Stimulated activated effector memory CD8-positive, alpha-beta T cell treated with anti-CD3 and anti-CD28 coated beads, Interleukin-12 subunit alpha, Interleukin-12 subunit beta, amount 100 ng/mL, for 72 hours (primary cell): ENCODE measurements around the gene CST7.

ENCODE experiments used
- ATAC-seq: fragments of 150-1000 bp; cut with Tn5 transposase; 2 replicates; pipeline ENCODE4 v1.10.0; 2021
- DNase-seq, 2 donors: peaks; one replicate each; pipeline ENCODE4 v3.0.0; 2021 to 2022; ENCODE audit warnings: low spot score in 2 of 2
- H3K27ac Mint-ChIP-seq: one replicate; pipeline ENCODE4 v1.8.0; 2022; ENCODE audit warnings: mild to moderate bottlenecking, mixed read lengths
- H3K36me3 Mint-ChIP-seq: one replicate; pipeline ENCODE4 v1.8.0; 2022; ENCODE audit warnings: mild to moderate bottlenecking, mixed read lengths
- H3K4me1 Mint-ChIP-seq: one replicate; pipeline ENCODE4 v1.8.0; 2022; ENCODE audit warnings: mixed read lengths
- H3K4me3 Mint-ChIP-seq: one replicate; pipeline ENCODE4 v1.8.0; 2022; ENCODE audit warnings: mild to moderate bottlenecking, mixed read lengths
- H3K9me3 Mint-ChIP-seq: one replicate; pipeline ENCODE4 v1.8.0; 2022; ENCODE audit warnings: mixed read lengths

The CST7 gene, protein sequence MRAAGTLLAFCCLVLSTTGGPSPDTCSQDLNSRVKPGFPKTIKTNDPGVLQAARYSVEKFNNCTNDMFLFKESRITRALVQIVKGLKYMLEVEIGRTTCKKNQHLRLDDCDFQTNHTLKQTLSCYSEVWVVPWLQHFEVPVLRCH

DNA sequence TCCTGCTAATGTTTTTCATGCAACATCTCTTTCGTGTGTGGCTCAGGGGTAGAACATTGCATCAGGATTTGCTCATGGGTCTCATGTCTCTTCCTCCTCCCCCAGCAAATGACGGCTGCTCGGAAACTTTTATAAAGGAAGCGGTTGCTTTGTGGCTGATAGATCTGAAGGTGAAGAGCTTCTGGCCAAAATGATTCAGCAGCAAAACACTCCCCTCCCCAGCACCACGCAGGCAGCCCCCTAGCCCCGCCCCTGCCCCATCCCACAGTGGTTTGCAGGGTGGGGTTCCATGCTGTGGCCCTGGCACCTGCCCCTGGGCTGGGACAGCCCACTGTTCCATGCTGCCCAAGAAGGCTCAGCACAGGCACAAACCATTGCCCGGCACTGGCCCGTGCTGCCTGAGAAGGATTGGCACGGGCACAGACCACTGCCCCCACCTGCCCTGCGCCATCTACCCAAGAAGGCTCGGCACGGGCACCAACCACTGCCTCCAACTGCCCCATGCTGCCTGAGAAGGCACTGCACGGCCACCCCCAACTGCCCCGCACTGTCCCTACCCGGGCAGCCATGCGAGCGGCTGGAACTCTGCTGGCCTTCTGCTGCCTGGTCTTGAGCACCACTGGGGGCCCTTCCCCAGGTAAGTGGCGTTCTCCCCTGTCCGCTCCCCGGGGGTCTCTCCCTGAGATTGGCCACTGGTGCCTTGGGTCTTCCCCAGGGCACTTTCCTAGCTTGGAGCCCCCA, at the start of gene CST7:
Gene CST7, plus strand, starts transcription at position 331 of the 741 bp plus-strand sequence. Its CDS starts 237 bp downstream, at position 568.
- Mint-ChIP-seq H3K27ac (peak within 1 kb of the TSS; percentile 98), H3K4me1 (peaks cover 79% of the 10 kb centered on the region), H3K9me3 (peaks cover 10% of the 10 kb centered on the region), H3K4me3 (peak within 1 kb of the TSS; percentile 99), H3K36me3 (peaks cover 66% of the 10 kb centered on the region)
- DNase-seq = peak; percentile 64 to 90
- peak; percentile 90 for ATAC-seq

DNA sequence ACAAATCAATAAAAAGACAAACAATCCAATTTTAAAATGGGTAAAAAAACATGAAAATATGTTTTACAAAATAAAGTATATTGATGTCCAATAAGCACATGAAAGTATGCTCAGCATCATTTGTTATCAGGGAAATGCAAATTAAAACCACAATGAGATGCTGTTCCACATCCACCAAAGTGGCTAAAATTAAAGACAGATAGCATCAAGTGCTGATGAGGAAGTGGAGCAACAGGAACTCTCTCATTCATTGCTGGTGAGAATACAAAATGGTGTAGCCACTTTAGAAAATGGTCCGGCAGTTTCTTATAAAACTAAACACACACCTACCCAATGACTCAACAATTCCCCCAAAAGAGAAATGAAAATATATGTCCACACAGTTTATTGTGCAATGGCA, 42.3 kb upstream of the CST7 start:
- Mint-ChIP-seq H3K4me3 (no peak overlapping the region), H3K4me1 (no peaks in the 10 kb centered on the region), H3K36me3 (no peaks in the 10 kb centered on the region), H3K9me3 (peaks cover 3% of the 10 kb centered on the region), H3K27ac (no peak overlapping the region)
- ATAC-seq (no peak), DNase-seq (no peak)

DNA sequence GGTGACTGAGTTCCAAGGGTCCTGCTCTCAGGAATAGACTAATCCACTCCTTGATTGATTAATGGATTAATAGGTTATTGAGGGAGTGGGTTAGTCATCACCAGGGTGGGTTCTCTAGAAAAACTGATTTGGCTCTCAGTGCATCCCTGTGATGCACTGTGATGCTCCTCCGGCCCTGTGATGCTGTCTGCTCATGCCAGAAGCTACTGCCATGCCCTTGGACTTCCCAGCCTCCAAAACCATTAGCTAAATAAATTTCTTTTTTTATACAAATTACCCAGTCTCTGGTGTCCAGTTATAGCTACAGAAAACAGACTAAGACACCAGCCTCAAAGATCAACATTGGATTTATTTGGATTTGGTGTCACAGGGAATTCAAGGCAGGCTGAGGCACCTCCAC, 40.4 kb upstream of the CST7 start:
- Mint-ChIP-seq H3K27ac (no peak overlapping the region), H3K4me3 (no peak overlapping the region), H3K9me3 (peaks cover 3% of the 10 kb centered on the region), H3K36me3 (no peaks in the 10 kb centered on the region), H3K4me1 (no peaks in the 10 kb centered on the region)
- ATAC-seq (no peak), DNase-seq (no peak)

DNA sequence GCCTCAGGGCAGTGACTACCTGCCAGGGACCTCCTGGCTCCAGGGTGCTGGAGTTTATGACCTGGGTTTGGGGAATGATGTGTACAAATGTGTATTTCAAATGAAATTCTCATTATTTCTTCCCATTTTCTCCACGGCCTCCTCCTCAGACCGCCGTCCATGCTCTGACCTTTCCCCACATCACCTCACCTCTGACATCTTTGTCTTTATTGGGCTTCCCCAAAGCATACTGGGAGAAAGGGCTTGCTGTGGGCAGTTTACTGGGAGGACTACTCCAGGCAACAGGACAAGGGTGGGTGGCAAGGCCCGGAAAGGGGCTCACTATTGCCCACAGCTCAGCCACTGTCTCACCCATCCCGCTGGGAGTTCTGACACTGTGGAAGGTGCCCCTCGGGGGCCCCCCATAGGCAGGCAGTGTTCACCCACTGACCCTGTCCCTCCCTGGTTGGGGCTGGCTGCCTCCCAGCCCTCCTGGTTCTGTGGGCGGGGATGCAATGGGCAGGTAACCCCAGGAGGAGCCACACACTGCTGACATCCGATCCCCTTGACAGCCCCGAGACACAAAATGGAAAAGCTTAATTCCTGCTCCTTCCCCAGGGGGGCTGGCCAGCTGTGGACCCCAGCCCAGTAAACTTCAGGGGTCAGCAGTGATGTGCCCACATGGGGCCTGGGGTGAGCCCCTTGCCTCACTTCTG, 39.8 kb upstream of the CST7 start:
- Mint-ChIP-seq H3K36me3 (no peaks in the 10 kb centered on the region), H3K27ac (no peak overlapping the region), H3K4me3 (no peak overlapping the region), H3K9me3 (peaks cover 3% of the 10 kb centered on the region), H3K4me1 (no peaks in the 10 kb centered on the region)
- ATAC-seq = no peak
- DNase-seq = no peak

DNA sequence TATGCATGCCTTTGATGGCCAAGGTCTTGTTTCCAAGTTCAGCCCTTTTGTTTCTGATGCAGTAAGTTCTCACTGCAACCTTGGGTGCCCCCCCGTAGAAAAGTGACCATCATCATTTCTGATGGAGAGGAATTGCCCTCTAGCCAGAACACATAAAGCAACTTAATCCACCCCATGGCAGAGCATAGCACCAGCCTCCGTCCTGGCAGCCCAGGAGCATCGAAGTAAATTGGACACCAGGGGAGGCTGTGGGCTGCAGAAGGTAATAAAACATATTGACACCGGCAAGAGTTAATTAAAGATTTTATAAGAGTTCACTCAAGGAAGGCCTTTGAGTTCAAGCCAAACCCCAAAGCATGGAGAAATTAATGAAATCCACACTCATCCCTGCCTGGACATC, 39.2 kb upstream of the CST7 start:
- Mint-ChIP-seq H3K36me3 (no peaks in the 10 kb centered on the region), H3K4me3 (no peak overlapping the region), H3K4me1 (no peaks in the 10 kb centered on the region), H3K9me3 (peaks cover 3% of the 10 kb centered on the region), H3K27ac (no peak overlapping the region)
- DNase-seq (no peak), ATAC-seq (no peak)

DNA sequence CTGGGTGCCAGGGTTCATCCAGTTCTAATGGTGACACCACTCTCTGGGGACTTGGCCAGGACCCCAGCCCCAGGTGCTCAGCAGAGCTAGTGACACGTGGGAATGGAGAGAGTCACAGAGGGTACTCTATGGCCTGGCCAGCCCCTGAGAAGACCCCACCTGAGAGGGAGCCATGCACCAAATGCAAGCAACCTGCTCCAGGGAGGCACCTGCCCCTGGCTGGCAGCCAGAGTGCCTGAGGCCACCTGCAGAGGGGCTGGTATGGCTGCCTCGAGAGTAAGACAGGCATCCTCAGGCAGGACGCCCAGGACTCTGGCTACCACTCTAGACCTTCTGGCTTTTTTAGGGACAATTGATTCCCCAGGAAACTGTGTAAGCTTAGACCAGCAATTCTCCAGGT, 38.6 kb upstream of the CST7 start:
- no peaks in the 10 kb centered on the region for H3K36me3 Mint-ChIP-seq
- ATAC-seq = no peak
- H3K27ac Mint-ChIP-seq = no peak overlapping the region
- no peaks in the 10 kb centered on the region for H3K4me1 Mint-ChIP-seq
- DNase-seq = peak in 1 of 2 donors; percentile 40
- H3K4me3 Mint-ChIP-seq = no peak overlapping the region
- H3K9me3 Mint-ChIP-seq = peaks cover 3% of the 10 kb centered on the region

DNA sequence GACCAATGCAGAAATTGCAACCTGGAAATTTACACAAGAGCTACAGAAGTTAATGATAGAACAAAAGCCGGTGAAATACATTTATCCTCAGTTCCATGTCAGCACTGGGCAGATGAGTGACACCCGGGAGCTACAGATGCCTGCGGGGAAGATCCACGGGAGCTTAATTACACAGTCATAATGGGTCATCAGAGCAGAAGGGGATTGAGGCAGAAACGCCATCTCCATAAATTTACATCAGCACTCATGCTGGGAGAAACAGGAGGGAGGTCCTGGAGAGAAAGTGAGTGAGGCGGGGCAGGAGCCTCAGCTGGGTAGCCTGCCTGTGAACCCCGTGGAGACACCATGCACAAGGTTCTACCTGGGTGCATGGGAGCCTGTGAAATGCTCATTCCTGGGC, 37.6 kb upstream of the CST7 start:
- no peak overlapping the region for H3K27ac Mint-ChIP-seq
- DNase-seq = no peak
- H3K4me1 Mint-ChIP-seq = no peaks in the 10 kb centered on the region
- H3K36me3 Mint-ChIP-seq = no peaks in the 10 kb centered on the region
- H3K9me3 Mint-ChIP-seq = peaks cover 3% of the 10 kb centered on the region
- no peak overlapping the region for H3K4me3 Mint-ChIP-seq
- ATAC-seq = no peak

DNA sequence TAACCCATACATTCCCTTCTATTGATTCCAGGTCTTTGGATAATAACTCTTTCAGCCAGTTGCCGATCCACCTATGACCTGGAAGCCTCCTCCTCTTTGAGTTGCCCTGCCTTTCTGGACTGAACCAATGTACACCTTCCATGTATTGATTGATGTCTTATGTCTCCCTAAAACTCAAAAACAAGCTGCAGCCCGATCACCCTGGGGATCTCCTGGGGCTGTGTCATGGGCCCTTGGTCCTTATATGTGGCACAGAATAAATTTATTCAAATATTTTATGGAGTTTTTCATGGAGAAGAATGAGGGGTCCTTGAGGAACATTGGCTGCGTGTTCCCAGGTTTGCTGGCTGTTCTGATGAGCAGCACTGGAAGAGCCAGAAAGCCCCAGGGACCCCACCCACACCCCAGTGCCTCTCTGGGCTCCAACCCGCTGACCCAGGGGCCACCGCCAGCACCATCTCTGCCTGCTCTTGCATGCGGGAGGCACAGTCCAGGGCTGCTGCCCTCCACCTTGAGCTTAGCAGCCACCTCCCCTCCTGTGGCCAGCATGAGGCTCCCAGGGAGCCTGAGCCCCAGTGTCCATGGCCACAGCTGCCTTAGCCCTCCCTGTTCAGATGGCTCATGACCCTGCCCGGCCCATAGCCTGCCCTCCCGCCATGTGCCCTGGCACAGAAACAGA, 36.5 kb upstream of the CST7 start:
- no peaks in the 10 kb centered on the region for H3K36me3 Mint-ChIP-seq
- peaks cover 3% of the 10 kb centered on the region for H3K9me3 Mint-ChIP-seq
- ATAC-seq (no peak), DNase-seq (no peak)
- H3K4me3 Mint-ChIP-seq = no peak overlapping the region
- no peak overlapping the region for H3K27ac Mint-ChIP-seq
- peaks cover 6% of the 10 kb centered on the region for H3K4me1 Mint-ChIP-seq

DNA sequence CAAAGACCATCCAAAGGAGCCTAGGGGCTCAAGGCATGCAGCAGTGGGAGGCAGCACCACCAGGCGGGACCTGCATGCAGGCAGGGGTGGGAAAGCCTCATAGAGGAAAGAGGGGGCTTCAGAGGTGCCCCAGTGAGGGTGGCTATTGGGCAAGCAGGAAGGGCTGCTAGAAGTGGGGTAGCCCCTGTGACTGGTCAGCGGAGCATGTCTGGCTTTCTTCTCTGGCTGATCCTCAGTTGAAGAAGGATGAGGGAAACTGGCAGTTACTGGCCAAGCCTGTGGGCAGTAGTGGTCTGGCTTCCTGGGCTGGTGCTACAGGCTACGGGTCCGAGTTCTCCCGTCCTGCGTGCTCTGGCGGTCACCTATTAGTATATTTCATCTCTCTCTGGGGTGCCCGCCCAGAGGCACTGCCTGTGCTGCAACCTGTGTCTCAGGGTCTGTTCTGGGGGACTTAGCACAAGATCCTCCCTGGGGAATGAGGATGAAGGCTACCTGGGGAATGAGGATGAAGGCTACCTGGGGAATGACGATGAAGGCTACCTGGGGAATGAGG, 35.9 kb upstream of the CST7 start:
- Mint-ChIP-seq H3K27ac (peak overlapping the region; percentile 67), H3K36me3 (no peaks in the 10 kb centered on the region), H3K4me3 (no peak overlapping the region), H3K4me1 (peaks cover 12% of the 10 kb centered on the region), H3K9me3 (peaks cover under 1% of the 10 kb centered on the region)
- ATAC-seq (no peak), DNase-seq (peak in 1 of 2 donors; percentile 44)

DNA sequence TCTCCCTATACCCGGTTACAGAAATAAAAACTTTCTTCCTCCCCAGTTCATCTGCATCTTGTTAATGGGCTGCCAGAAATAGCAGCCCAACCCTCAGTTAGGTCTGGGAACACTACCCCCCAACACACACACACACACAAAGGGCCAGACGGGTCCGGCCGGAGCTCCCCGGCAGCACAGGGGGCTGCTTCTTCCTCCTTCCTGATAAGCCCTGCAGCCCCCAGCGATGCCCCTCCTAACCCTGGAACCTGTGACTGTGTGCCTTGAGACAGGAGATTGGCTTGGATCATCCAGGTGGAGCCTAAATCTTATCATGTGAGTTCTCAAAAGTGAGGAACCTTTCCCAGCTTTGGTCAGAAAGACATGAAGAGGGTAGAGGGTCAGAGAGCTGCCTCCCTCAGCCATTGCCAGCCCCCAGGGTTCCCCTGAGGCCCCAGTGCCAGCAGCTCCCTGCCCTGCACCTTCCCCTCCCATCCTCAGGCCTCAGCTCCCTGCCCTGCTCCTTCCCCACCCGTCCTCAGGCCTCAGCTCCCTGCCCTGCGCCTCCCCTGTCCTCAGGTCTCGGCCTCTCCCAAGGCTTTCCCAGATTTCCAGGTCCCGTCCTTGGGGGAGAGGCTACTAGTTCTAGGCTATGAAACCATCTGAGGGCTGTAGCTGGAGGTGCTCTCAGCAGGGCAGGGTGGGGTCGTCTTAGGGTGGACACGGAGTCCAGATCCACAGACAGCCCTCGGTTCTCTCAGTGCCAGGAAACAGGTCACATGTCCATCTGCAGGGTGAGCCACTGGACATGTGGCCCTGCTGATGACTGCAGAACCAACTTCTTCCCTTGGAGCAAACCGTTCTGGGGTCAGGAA, 34.5 kb upstream of the CST7 start:
- Mint-ChIP-seq H3K27ac (no peak overlapping the region), H3K4me3 (no peak overlapping the region)
- ATAC-seq = no peak

DNA sequence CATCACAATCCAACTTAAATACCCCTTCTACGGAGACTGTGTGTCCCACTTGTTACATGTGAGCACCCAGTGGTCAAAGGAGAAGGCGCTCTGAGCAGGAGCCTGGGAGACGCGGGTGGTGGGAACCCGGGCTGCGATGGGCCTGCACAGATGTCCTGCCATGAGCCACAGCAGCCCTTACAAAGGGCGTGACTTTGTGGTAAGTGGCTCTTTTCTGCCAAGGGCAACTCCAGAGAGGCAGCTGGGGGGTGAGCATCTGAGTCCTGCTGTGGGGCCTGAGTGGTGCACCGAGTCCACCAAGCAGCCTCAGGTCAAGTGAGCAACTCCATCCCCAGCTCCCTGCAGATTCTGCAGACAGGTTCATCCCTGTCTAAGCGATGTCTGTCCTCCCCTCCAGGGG, 33.6 kb upstream of the CST7 start:
- Mint-ChIP-seq H3K4me1 (peaks cover 29% of the 10 kb centered on the region), H3K36me3 (no peaks in the 10 kb centered on the region), H3K4me3 (no peak overlapping the region), H3K9me3 (no peaks in the 10 kb centered on the region), H3K27ac (no peak overlapping the region)
- ATAC-seq = no peak
- no peak for DNase-seq

More for the DNA sequence above, 34.5 kb upstream of the CST7 start:
- Mint-ChIP-seq H3K9me3 (no peaks in the 10 kb centered on the region), H3K36me3 (no peaks in the 10 kb centered on the region), H3K4me1 (peaks cover 22% of the 10 kb centered on the region)
- peak in 1 of 2 donors; percentile 39 for DNase-seq

DNA sequence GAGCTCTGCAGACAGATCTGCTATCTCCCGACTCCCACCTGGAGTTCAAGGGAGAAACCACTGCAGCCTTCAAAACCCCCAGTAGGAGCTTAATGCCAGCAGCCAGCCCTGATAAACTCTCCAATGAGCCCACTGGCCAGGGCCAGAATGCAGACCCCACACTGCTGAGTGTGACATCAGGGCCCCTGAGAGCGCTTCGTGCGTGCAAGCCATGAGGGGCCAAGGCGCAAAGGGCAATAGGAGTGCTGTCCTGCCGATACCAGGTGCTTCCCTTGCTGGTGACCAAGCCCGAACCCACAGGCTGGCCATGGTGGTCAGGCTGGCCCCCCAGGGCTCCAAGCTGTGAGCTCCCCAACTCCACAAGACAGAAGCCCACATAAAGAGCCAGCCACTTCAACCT, 33.2 kb upstream of the CST7 start:
- Mint-ChIP-seq H3K36me3 (no peaks in the 10 kb centered on the region), H3K4me1 (peaks cover 29% of the 10 kb centered on the region), H3K27ac (no peak overlapping the region), H3K4me3 (no peak overlapping the region), H3K9me3 (no peaks in the 10 kb centered on the region)
- DNase-seq (peak in 1 of 2 donors; percentile 36), ATAC-seq (no peak)

DNA sequence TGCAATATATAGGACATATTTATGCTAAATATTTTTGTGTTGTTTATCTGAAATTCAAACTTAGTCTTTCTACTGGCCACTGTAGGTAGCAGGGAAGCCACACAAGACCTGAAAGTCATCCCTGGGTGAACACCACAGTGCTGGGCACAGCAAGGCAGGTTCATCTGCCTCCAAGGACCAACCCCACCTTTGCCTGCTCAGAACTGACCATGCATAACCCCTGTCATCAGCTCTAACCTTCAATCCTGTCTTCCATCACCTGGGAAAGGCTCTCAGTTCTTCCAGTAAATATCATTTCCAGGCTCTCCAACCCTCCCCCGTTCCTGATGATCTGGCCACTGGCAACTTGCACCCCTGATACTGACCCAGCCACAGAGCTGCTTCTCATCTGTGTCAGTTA, 32.7 kb upstream of the CST7 start:
- Mint-ChIP-seq H3K36me3 (no peaks in the 10 kb centered on the region), H3K9me3 (no peaks in the 10 kb centered on the region), H3K4me3 (no peak overlapping the region), H3K4me1 (peaks cover 29% of the 10 kb centered on the region), H3K27ac (no peak overlapping the region)
- ATAC-seq = no peak
- DNase-seq = peak in 1 of 2 donors; percentile 29

DNA sequence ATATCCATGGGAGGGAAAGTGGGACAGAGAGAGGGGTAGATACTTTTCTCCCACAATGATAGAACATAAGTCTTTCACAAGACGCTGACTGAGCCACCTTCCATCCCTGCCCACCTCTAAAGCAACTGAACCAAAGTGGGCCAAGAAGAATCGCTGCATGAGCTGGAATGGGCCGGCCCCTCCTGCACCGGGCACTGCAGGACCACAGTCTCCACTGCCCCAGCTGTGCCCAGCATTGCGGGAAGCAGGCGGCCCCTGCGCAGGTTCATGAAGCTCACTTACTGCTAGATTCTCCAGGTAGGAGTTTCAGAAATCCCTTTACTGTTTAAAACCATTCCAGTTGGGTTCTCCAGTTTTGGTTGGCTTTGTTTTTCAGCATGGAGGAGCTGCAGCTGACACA, 32.0 kb upstream of the CST7 start:
- Mint-ChIP-seq H3K4me3 (no peak overlapping the region), H3K9me3 (no peaks in the 10 kb centered on the region), H3K36me3 (no peaks in the 10 kb centered on the region), H3K27ac (no peak overlapping the region), H3K4me1 (peaks cover 29% of the 10 kb centered on the region)
- DNase-seq (no peak), ATAC-seq (no peak)
